Keratinocyte (primary cell): ENCODE data around the gene SEPTIN1. TPM values are rescaled to one million over a fixed set of nuclear protein-coding genes. Genes with fewer than 3 reads are reported as not detected.

Source experiments
- DNase-seq: peaks from one replicate; pipeline ENCODE4 v3.0.0-alpha.2; 2011; ENCODE audit warnings: low read depth, missing footprints, low spot score
- FAIRE-seq: peaks from 2 replicates; lab custom pipeline; 2011; peaks lifted over from hg19 to GRCh38; lab: Jason Lieb, UNC
- H2AFZ ChIP-seq: 2 replicates; pipeline ENCODE4 v1.6.0; 2012; ENCODE audit warnings: low read length, control low read depth, inconsistent platforms; ENCODE audit not compliant: control insufficient read depth
- H3K27ac ChIP-seq: 2 replicates; pipeline ENCODE4 v1.5.1; 2011; ENCODE audit warnings: low read length; ENCODE audit not compliant: control insufficient read depth, insufficient read depth
- H3K27me3 ChIP-seq: 3 replicates; pipeline ENCODE4 v1.6.0; 2011; ENCODE audit warnings: low read length; ENCODE audit not compliant: control insufficient read depth, insufficient read depth; ENCODE audit errors: extremely low read depth
- H3K36me3 ChIP-seq, 2 experiments: 2 replicates in 1 of 2; 3 replicates in 1 of 2; pipeline ENCODE4 v1.5.1; 2011; ENCODE audit warnings: low read length in 2 of 2, mild to moderate bottlenecking in 1 of 2; ENCODE audit not compliant: control insufficient read depth in 2 of 2, insufficient read depth in 2 of 2; ENCODE audit errors: extremely low read depth in 1 of 2
- H3K4me1 ChIP-seq: 3 replicates; pipeline ENCODE4 v1.5.1; 2011; ENCODE audit warnings: low read length; ENCODE audit not compliant: control insufficient read depth, insufficient read depth; ENCODE audit errors: extremely low read depth
- H3K4me2 ChIP-seq: 3 replicates; pipeline ENCODE4 v1.6.0; 2011; ENCODE audit warnings: low read depth, low read length; ENCODE audit not compliant: control insufficient read depth, insufficient read depth; ENCODE audit errors: extremely low read depth
- H3K4me3 ChIP-seq, 3 experiments: fragments of 200-600 bp in 1 of 3; sonication (generic) in 1 of 3; 2 replicates in 2 of 3; 3 replicates in 1 of 3; pipeline ENCODE4 v1.5.1; 2011 to 2016; ENCODE audit warnings: low read length in 3 of 3, mild to moderate bottlenecking in 3 of 3, control low read depth in 2 of 3, inconsistent platforms in 1 of 3, low read depth in 1 of 3, mixed read lengths in 1 of 3, mixed run types in 1 of 3, moderate library complexity in 1 of 3; ENCODE audit not compliant: control insufficient read depth in 2 of 3, insufficient read depth in 2 of 3; ENCODE audit errors: extremely low read depth in 1 of 3
- H3K79me2 ChIP-seq: 2 replicates; pipeline ENCODE4 v1.6.0; 2012; ENCODE audit warnings: low read length; ENCODE audit not compliant: control insufficient read depth, insufficient read depth
- H3K9ac ChIP-seq: 3 replicates; pipeline ENCODE4 v1.6.0; 2011; ENCODE audit warnings: low read length; ENCODE audit not compliant: control insufficient read depth, insufficient read depth; ENCODE audit errors: extremely low read depth
- H3K9me1 ChIP-seq: 3 replicates; pipeline ENCODE4 v1.6.0; 2011; ENCODE audit warnings: low read length; ENCODE audit not compliant: control insufficient read depth, insufficient read depth; ENCODE audit errors: extremely low read depth
- H3K9me3 ChIP-seq: 2 replicates; pipeline ENCODE4 v1.5.1; 2012; ENCODE audit warnings: low read depth, low read length; ENCODE audit not compliant: control insufficient read depth
- H4K20me1 ChIP-seq: 3 replicates; pipeline ENCODE4 v1.6.0; 2011; ENCODE audit warnings: low read length; ENCODE audit not compliant: control insufficient read depth, insufficient read depth; ENCODE audit errors: extremely low read depth
- CTCF ChIP-seq, 3 experiments: IDR thresholded peaks in 1 of 3; conservative IDR thresholded peaks in 1 of 3; optimal IDR thresholded peaks in 1 of 3; 2 replicates in 2 of 3; 3 replicates in 1 of 3; pipeline versions ENCODE3 to v1.5.1; 2011; ENCODE audit warnings: low read length in 3 of 3, mild to moderate bottlenecking in 3 of 3, moderate library complexity in 2 of 3, control low read depth in 1 of 3, inconsistent platforms in 1 of 3; ENCODE audit not compliant: insufficient read depth in 2 of 3; ENCODE audit errors: extremely low read depth in 1 of 3
- EZH2 ChIP-seq: IDR thresholded peaks from one replicate; pipeline ENCODE4 v1.6.1; 2012; ENCODE audit warnings: inconsistent platforms, mild to moderate bottlenecking, low read length, moderate library complexity
- dilution Hi-C: fragments of 300-500 bp; cut with MboI; formaldehyde crosslinking; loops from one replicate; pipeline ENCODE4 v1.7.0; 2020; ENCODE audit warnings: low sequenced_read_pairs; ENCODE audit not compliant: extremely low pct_ligation_motif_present
- polyA plus RNA-seq, 5 experiments: library from polyadenylated mRNA; depleted of rRNA in 3 of 5; stranded (reverse) in 3 of 5; stranded (forward) in 1 of 5; unstranded in 1 of 5; fragments of >200 nt; gene quantifications; 1 replicate in 1 of 5; 2 replicates in 3 of 5; 3 replicates in 1 of 5; pipeline versions ENCODE4 v1.2.1 to v1.2.3, GENCODE V29; 2011 to 2012; ENCODE audit warnings: missing spikeins in 2 of 5, low read depth in 1 of 5, low replicate concordance in 1 of 5

SEPTIN1 gene
- polyA plus RNA-seq, 1 donor (not counting 4 experiments of a cell fraction or from before 2014, with no cell fraction given) = not detected

DNA sequence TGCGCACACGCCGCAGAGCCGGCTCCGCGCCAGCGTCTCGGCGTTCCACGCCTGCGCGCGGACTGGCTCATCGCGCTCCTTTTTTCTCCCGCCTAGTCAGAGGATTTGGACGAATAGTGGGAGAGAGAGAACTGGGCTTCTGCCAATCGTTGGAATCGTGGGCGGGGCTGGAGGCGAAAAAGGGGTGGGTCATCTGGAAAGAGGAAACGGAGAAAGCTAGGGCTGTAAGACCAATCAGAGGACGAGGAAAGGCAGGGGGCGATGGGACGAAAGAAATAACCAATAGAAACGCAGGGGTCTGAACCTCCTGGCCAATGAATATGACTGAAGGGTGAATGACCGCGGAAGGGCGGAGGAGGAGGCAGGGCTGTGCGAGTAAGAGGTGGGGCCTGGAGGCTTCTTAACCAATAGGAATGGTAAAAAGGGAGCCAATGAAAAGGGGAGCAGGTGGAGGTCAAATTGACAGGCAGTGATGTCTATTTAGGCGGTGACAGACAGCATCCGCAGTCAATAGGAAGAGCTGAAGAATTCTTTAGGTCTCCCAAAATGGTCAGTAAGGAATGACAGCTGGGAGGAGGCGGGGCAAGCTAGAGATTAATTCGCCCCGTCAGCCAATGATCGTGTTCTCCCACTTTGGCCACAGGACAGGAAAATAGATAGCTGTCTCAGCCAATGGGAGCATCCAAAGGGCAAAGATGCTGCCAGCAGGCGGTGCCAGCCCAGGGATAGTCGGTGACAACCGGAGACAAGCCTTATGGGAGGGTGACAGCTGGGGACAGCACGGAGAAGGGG, 11.7 kb downstream of the SEPTIN1 start, which contains the start of gene TBC1D10B:
TSS of gene TBC1D10B (minus strand) at position 39 of the 792 bp plus-strand sequence. CDS start 311 bp downstream, outside the sequence.
- Histone ChIP-seq H3K27ac (peak within 1 kb of the TSS; percentile 73), H4K20me1 (peaks cover 12% of the 10 kb centered on the region)
- FAIRE-seq = peak; percentile 98

GRCh38 chr16:30369938-30370455, 12.4 kb downstream of the SEPTIN1 start:
- peak overlapping the region; percentile 31 for H3K27ac ChIP-seq
- TF ChIP-seq CTCF (optimal IDR thresholded peaks at IDR 0.05 in 1 of 3, IDR thresholded peaks at IDR 0.05 in 1 of 3, conservative IDR thresholded peaks at IDR 0.05 in 1 of 3; ENCODE audit: extremely low read depth in 1 of 3, insufficient read depth in 2 of 3, low read length in 3 of 3) (no peak), EZH2 (no peak)
- H4K20me1 ChIP-seq = peaks cover 12% of the 10 kb centered on the region
- H3K36me3 ChIP-seq = peaks cover 0 to 16% of the 10 kb centered on the region in 2 experiments
- H3K4me1 ChIP-seq = peaks cover 25% of the 10 kb centered on the region
- H3K79me2 ChIP-seq = peaks cover 50% of the 10 kb centered on the region
- H3K4me2 ChIP-seq = peak overlapping the region; percentile 95
- FAIRE-seq (no peak), DNase-seq (no peak)
- H3K9me1 ChIP-seq = peaks cover 3% of the 10 kb centered on the region
- H3K4me3 ChIP-seq = peak overlapping the region; percentile 74 to 97 (median 82)
- peak overlapping the region; percentile 80 for H3K9ac ChIP-seq
- dilution Hi-C loops = no loop called here
- H3K27me3 ChIP-seq = no peaks in the 10 kb centered on the region
- H3K9me3 ChIP-seq = no peaks in the 10 kb centered on the region
- no peak overlapping the region for H2AFZ ChIP-seq

More for the DNA sequence above, 11.7 kb downstream of the SEPTIN1 start, which contains the start of gene TBC1D10B:
- Histone ChIP-seq H2AFZ (peak within 1 kb of the TSS; percentile 78), H3K4me2 (peak within 1 kb of the TSS; percentile 95), H3K4me3 (peak within 1 kb of the TSS; percentile 74 to 97 (median 82)), H3K9me3 (no peaks in the 10 kb centered on the region), H3K27me3 (no peaks in the 10 kb centered on the region), H3K79me2 (peaks cover 43% of the 10 kb centered on the region), H3K4me1 (peaks cover 25% of the 10 kb centered on the region), H3K9ac (peak within 1 kb of the TSS; percentile 80), H3K9me1 (peaks cover 3% of the 10 kb centered on the region), H3K36me3 (peaks cover 0 to 10% of the 10 kb centered on the region in 2 experiments)
- dilution Hi-C loops = no loop called here
- peak; percentile 99 for DNase-seq
- TF ChIP-seq EZH2 = no peak
- TF ChIP-seq CTCF (optimal IDR thresholded peaks at IDR 0.05 in 1 of 3, IDR thresholded peaks at IDR 0.05 in 1 of 3, conservative IDR thresholded peaks at IDR 0.05 in 1 of 3; ENCODE audit: extremely low read depth in 1 of 3, insufficient read depth in 2 of 3, low read length in 3 of 3) = peak in 2 of 3 experiments; percentile 16 to 37
